SK-N-SH (cell line): Measurements from ENCODE around the gene TBCCD1.

Experiments
- ELF1 ChIP-seq: IDR thresholded peaks from 2 replicates; pipeline ENCODE4 v1.4.0; 2012
- EZH2phosphoT487 ChIP-seq: fragments of 200-600 bp; sonication (generic); IDR thresholded peaks from 2 replicates; pipeline ENCODE4 v1.6.1; 2017; ENCODE audit warnings: low read depth, mixed run types, mild to moderate bottlenecking, antibody characterized with exemption, moderate library complexity, borderline replicate concordance
- GATA2 ChIP-seq: sonication (generic); formaldehyde crosslinking; IDR thresholded peaks from 2 replicates; pipeline ENCODE4 v1.5.0; 2020; ENCODE audit warnings: mild to moderate bottlenecking, missing genetic modification reagents
- JUND ChIP-seq: IDR thresholded peaks from 2 replicates; pipeline ENCODE4 v1.4.0; 2012
- RFX5 ChIP-seq: IDR thresholded peaks from 2 replicates; pipeline ENCODE4 v1.6.1; 2012; ENCODE audit warnings: mild to moderate bottlenecking, improper control_type of control experiment, low read length
- TEAD4 ChIP-seq: IDR thresholded peaks from 2 replicates; pipeline ENCODE4 v1.4.0; 2012; ENCODE audit warnings: mild to moderate bottlenecking, borderline replicate concordance; ENCODE audit not compliant: insufficient read depth
- YY1 ChIP-seq: IDR thresholded peaks from 2 replicates; pipeline ENCODE4 v1.4.0; 2012; ENCODE audit warnings: low read depth, mild to moderate bottlenecking
- TF ChIP-seq, protein P1 (sequence below): IDR thresholded peaks from 2 replicates; pipeline ENCODE4 v1.4.0; 2012; ENCODE audit warnings: low read depth
- TF ChIP-seq, protein P2 (sequence below): fragments of 200-600 bp; sonication (generic); IDR thresholded peaks from 2 replicates; pipeline ENCODE4 v1.6.1; 2017; ENCODE audit warnings: antibody characterized with exemption, mild to moderate bottlenecking, moderate library complexity
- TF ChIP-seq, protein P3 (sequence below): IDR thresholded peaks from 2 replicates; pipeline ENCODE4 v1.4.0; 2012; ENCODE audit warnings: low read depth, borderline replicate concordance
- TF ChIP-seq, protein P4 (sequence below): fragments of 150-350 bp; IDR thresholded peaks from 2 replicates; pipeline ENCODE4 v1.6.1; 2017; ENCODE audit warnings: antibody characterized with exemption, low read length, low read depth, borderline replicate concordance

DNA sequence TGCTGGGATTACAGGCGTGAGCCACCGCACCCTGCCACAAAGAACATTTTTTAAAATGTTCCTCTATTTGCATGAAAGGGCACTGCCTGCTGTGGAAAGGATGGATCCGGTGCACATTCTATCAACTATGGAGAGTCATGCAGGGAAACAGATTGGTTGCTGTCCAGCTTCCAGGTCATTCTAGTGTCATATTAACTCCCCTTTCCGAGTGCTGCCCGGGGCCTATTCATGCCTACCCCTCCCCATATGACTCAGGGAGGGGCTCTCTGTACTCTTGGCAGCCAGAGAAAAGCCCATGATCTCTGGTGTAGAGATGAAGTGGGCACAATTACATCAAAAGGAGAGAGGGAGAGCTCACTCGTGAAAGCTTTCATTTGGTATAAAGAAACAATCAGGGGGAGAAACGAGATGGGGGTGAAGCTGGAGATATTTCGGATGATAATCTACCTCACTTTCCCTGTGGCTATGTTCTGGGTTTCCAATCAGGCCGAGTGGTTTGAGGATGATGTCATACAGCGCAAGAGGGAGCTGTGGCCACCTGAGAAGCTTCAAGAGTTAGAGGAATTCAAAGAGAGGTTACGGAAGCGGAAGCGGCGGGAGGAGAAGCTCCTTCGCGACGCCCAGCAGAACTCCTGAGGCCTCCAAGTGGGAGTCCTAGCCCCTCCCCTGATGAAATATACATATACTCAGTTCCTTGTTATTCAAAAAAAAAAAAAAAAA, 29.6 kb upstream of the TBCCD1 start:
- TF ChIP-seq JUND, result no peak
- no peak for TF ChIP-seq GATA2 (CRISPR knock-in tag)
- TF ChIP-seq RFX5, result no peak
- TF ChIP-seq, protein P1, sequence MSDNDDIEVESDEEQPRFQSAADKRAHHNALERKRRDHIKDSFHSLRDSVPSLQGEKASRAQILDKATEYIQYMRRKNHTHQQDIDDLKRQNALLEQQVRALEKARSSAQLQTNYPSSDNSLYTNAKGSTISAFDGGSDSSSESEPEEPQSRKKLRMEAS, result no peak
- TF ChIP-seq, protein P2, sequence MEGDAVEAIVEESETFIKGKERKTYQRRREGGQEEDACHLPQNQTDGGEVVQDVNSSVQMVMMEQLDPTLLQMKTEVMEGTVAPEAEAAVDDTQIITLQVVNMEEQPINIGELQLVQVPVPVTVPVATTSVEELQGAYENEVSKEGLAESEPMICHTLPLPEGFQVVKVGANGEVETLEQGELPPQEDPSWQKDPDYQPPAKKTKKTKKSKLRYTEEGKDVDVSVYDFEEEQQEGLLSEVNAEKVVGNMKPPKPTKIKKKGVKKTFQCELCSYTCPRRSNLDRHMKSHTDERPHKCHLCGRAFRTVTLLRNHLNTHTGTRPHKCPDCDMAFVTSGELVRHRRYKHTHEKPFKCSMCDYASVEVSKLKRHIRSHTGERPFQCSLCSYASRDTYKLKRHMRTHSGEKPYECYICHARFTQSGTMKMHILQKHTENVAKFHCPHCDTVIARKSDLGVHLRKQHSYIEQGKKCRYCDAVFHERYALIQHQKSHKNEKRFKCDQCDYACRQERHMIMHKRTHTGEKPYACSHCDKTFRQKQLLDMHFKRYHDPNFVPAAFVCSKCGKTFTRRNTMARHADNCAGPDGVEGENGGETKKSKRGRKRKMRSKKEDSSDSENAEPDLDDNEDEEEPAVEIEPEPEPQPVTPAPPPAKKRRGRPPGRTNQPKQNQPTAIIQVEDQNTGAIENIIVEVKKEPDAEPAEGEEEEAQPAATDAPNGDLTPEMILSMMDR, result no peak
- TF ChIP-seq, protein P3, sequence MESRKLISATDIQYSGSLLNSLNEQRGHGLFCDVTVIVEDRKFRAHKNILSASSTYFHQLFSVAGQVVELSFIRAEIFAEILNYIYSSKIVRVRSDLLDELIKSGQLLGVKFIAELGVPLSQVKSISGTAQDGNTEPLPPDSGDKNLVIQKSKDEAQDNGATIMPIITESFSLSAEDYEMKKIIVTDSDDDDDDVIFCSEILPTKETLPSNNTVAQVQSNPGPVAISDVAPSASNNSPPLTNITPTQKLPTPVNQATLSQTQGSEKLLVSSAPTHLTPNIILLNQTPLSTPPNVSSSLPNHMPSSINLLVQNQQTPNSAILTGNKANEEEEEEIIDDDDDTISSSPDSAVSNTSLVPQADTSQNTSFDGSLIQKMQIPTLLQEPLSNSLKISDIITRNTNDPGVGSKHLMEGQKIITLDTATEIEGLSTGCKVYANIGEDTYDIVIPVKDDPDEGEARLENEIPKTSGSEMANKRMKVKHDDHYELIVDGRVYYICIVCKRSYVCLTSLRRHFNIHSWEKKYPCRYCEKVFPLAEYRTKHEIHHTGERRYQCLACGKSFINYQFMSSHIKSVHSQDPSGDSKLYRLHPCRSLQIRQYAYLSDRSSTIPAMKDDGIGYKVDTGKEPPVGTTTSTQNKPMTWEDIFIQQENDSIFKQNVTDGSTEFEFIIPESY, result no peak
- TF ChIP-seq TEAD4, result no peak
- TF ChIP-seq, protein P4, sequence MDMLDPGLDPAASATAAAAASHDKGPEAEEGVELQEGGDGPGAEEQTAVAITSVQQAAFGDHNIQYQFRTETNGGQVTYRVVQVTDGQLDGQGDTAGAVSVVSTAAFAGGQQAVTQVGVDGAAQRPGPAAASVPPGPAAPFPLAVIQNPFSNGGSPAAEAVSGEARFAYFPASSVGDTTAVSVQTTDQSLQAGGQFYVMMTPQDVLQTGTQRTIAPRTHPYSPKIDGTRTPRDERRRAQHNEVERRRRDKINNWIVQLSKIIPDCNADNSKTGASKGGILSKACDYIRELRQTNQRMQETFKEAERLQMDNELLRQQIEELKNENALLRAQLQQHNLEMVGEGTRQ, result no peak
- TF ChIP-seq EZH2phosphoT487, result no peak
- TF ChIP-seq ELF1, result no peak
- TF ChIP-seq YY1, result no peak
